G401 (cell line): ENCODE measurements around the gene GALNT11. TPM values are rescaled to one million over a fixed set of nuclear protein-coding genes. Genes with fewer than 3 reads are reported as not detected.

Experiments
- DNase-seq: peaks from one replicate; pipeline ENCODE4 v3.0.0-alpha.2; 2015; ENCODE audit warnings: low spot score
- in situ Hi-C: cut with HindIII; loops from 2 replicates; pipeline ENCODE4 v1.10.0; 2016; ENCODE audit warnings: low sequenced_read_pairs, mixed read lengths
- total RNA-seq: library from RNA; depleted of rRNA; stranded (reverse); fragments of >200 nt; shearing (Covaris generic); gene quantifications from 2 replicates; pipeline ENCODE4 v1.2.3, GENCODE V29; 2014; rRNA removed

Gene GALNT11
- total RNA-seq, 1 experiment from 2014 or later: 87.4 TPM

DNA sequence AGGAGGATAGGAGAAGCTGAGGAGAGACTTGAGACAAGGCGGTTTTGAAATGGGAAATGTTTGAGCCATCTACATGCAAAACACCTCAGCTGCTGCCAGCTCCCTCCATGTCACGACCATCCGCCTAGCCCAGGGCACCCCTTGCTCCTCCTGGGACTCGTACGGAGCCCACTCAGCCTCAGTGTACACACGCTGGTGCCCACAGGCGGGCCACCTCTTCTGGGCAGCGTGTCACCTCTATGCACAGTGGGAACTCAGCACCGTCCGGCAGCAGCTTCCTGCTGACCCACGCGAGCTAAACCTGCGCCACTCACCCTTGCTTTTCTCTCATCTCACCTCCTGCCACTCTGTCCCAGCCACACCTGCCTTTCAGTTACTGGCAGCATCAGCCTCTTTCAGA is 108.3 kb downstream of the GALNT11 start:
- no peak for DNase-seq
- in situ Hi-C loops: no loop called here

DNA sequence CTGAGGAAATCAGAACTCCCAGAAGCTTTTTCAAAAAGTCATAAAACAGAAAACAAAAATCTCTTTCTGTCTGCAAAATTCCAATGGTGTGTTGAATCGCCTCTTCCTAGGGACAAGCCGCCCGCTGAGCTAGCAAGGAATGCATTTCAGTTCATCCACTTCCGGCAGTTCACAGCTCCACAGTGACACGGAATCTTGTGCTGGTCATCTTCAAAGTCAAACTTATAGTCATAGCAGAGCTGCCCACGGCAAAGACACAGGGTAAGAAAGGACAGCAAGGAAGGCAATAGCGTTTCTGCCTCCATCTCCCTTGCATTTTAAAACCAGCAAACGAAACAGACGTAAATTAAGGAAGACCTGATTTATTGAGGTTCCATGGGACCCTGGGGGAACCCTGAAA is 111.2 kb downstream of the GALNT11 start:
- in situ Hi-C loops: no loop called here
- DNase-seq: no peak

DNA sequence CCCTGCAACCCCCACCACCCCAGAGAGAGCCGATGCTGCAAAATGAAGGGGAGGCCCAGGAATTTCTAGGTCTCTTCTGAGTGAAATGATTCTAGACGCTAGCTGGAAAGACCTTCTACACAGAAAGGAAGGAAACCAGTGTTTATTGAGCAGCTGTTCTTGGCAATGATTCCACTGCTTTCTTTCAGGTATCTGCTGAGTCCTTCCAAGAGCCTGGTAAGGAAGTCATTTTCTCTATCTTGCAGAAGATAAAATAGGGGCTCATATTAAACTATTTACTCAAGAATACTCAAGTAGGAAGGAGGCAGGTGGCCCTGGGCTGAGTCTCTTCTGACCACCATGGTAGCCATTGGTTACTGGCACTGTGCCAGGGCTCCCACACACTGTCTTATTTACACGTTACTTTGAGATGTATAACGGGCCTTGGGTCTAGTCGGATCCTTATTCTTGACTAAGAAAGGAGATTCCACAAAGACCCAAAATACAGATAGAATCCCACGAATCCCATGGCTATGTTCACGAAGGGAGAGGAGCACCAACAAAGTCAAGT is 112.1 kb downstream of the GALNT11 start:
- DNase-seq: no peak
- in situ Hi-C loops: no loop called here

DNA sequence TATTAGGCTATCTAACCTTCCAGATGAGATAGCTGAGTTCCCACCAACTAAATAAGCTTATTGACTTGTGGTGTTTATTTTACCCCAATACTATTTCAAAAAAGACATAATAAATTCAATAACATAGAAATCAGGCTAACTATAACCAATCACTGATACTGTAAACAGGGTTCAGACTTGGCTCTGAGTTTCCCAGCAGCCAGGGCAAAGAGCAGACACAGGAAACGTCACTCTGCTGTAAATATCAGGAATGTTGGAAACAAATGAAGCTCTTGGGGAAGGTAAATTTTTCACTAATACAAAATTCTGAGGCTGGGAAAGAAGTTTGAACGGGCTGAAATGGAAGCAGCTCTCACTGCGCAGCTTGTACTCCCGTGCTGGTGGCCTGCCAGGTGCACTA is 114.6 kb downstream of the GALNT11 start:
- no peak for DNase-seq
- in situ Hi-C loops: no loop called here

DNA sequence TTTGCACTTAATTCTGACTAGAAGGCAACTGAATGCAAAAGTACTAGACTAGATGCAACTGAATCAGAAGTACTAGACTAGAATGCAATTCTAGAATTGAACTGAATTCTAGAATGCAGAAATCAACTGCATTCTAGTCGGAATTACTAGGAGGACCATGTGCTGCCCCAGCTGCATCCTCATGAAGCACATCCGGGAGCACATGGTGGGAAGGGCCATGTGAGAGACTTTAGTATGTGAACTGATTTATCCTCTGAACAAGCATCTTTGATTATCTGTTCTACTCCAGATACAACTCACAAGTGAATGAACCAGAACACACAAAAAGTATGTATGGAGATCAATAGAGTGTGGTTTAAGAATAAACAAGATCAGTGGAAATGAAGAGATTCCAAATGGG is 115.1 kb downstream of the GALNT11 start:
- DNase-seq: no peak
- in situ Hi-C loops: no loop called here

DNA sequence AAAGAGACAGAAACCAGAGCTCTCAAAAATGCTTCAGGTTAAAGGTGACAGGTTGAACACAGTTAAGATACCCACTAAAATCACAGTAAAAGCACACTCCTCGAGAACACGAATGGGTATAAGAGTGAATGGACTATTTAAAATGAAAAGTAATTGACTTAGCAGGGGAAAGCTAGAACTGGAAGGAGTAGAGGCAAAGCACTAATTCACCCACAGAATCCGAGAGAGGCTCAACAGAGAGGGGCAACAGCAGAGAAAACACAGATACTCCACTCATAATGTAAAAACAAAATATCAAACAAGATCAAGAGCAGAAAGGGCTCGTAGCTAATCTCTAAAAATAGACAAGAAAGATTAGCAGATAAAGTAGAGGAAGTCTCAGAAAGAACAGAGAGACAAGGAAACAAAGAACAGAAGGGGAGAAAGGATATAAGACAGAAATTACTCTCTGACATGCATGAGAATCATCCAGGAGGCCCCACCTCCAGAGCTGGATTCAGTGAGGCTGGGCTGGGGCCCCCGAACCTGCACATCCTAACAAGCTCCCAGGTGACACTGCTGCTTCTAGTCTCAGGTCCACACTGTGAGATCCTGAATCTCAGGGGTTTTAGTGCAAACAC is 117.6 kb downstream of the GALNT11 start:
- in situ Hi-C loops: no loop called here
- no peak for DNase-seq

DNA sequence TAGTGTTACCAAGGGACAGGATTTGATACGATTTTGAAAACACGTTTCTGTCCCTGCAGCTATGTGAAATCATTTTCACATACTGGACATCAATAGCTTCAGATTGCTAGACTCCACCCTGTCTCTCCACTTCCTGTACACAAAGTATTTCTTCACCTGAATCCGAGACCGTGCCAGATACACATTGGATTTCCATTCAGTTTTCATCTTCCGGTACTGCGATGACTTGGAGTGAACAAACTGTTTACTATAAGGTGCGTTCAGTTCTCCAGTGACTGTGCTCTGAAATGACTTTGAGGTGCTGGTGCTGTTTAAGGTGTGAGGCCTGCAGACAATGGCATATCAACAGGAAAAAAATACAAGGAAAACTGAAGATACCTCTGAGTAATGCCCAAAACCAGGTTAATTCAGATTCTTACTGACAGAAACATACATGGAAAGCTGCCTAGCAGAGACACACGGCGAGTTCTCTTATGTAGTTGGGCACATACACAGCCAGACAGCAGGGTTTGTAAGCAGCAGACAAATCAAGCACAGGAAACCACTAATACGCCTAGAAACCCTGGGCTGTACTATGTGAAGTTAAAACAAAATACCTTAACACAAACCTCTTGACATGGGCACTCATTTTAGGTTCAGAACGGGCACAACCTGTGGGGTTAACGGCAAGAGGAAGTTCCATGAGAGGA is 119.2 kb downstream of the GALNT11 start:
- in situ Hi-C loops: no loop called here
- DNase-seq: no peak

DNA sequence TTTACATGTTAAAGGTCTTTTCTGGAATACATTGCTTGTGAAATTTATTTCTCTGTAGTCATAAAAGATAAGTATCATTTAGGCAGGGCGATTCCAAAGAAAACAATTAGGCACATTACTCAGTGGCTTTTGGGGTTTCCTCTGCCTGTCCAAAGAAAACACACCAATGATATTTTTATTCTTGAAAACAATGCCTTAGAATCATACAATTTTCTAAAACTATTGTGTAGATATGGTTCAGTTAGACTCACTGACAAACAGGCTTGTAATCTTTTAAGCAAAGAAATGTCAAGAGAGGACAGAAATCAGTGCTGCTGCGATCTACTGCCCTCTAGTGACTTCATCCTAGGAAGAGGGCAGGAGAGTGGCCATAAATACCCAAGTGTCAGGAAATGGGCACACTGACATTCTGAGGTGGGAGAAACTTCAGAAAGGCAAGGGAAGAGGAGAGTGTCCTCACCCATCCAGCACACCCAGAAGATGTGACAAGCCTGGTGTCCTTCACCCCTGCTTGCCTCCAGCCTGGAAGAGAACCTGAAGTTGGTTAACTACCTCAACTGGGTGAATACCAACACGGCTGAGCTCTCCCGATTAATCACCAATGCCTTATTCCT is 120.5 kb downstream of the GALNT11 start:
- DNase-seq: peak; percentile 64
- in situ Hi-C loops: no loop called here

DNA sequence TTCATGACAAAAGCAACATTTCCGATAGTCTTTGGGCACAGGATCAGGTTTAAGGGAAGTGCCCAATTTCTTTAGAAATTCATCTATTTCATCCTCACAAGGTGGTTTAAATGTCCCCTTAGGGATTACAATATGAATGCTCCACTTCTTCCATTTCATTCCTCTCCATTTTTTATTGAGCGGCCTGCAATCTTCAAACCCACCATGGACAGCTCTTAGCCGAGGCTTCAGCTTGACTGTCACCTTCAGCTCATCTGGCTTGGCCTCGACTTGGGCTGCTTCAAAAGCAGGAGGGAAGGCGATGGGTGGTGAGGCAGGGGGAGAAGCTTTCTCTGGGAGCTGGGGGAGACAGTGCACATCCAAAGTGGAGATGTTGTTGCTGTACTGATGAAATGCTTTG is 123.2 kb downstream of the GALNT11 start:
- in situ Hi-C loops: no loop called here
- DNase-seq: no peak

DNA sequence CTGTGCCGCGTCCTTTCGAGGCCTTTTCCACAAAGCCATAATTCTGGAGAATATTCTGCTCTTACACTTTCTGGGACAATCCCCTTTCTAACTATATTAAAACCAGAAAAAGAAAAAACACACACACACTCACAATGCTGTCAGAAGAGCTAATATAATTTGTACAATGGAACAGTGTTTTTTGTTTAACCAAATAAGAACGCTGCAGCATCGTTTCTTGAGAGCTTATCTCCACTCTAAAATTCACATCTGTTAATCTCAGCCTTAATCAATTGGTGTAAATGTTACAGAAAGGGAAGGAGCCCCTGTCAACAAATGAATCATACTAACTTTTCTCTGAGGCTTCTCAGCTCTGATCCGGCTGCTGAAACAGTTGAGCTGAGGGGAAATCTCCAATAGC is 123.9 kb downstream of the GALNT11 start:
- DNase-seq: no peak
- in situ Hi-C loops: no loop called here

DNA sequence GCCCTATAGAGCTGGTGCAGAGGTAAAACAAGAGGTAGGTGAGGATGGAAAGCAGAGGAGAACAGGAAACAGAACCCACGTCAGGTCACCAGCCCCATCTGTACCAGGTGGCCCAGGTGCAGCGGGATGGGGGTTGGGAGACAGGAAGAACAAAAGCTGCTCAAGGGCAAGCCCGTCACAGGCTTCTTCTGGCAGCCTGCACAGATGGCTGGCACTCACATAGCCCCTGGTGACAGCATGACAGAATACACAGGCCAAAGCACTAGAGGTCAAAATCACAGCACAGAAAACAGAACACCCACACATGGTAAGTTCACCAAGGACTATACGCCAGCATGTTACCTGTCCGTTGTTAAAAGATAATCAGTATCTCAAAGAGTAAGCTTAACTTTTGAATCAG is 126.8 kb downstream of the GALNT11 start:
- DNase-seq: no peak
- in situ Hi-C loops: no loop called here

DNA sequence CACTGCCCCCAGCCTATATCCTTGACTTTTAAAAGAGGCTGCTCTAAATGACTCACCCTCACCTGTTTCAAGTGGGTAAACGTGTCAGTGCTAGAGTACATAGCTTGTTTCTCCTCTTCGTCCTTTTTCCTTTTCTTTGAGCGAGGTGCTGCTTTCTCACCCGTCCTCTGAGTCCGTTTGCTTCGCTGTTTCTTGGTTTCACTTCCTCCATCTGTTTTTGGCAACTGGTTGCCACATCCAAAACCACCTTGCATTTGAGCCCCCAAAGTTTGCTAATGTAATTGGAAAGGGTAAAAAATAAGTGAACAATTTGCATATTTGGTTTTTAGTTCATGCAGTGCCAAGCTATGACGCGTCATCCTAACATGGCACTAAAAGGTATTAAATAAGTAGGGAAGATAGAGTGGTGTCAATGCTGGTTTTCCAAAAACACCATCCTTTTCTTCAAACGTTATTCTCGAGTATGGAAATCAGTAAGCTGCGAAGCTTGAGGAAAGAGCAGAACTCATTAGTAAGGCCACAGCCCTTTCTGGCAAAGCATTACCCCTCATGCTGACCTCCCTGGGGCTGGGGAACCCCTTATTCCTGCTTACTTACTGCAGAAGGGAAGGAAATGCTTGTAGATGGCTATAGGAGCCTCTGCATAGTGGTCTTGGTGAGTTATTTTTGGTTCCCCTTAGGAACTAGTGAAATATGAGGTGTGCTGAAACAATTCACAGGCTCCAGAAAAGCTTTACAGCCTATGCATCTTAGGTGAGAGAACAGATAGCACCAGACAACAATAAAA is 133.5 kb downstream of the GALNT11 start:
- no peak for DNase-seq
- in situ Hi-C loops: no loop called here

DNA sequence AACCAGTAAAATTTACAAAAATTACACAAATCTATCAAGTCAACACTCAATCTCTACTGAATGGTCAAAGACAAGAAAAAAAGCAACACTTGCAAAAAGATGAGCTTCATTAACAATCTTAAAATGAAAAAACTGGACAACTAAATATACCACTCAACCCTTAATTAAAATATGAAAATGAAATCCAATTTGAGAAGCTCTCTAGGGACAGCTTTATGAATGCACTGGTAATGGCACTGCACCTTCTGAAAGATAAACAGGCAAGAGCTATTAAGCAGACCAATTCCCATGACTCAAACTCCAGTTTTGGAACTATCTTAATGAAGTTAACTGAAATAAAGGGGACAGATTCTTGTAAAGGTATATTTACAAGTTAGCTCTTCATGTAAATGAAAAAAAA is 135.7 kb downstream of the GALNT11 start:
- no peak for DNase-seq
- in situ Hi-C loops: no loop called here

DNA sequence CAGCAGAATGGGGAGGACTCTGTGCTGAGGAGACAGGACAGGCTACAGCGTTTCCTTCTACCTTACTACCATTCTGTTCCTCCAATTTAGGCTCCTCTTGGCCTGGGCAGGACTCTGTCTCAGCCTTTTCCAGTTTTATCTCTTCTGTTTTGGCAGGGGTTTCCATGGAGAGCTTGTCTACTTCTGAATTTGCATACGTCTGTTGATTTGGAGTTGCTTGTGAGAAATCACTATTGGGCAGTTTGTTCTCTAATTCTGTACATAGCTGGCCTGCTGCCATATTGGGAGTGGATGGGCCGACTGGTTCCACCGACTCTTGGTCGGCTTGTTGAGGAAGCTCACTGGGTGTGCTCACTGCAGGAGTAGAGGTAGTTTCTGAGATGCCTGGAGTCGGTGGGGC is 136.8 kb downstream of the GALNT11 start:
- DNase-seq: no peak
- in situ Hi-C loops: no loop called here

Other genes starting within 250 kb of the GALNT11 start
- gene PRKAG2, start 148.6 kb upstream of the GALNT11 start, total RNA-seq: 92.4 and 97.3 TPM in 2 replicates
- not detected in 2 replicates for gene GALNTL5, start 69.2 kb upstream of the GALNT11 start, total RNA-seq